NCI-H2196 treated with DMSO at 0.1 percent for 48 hours (cell line): ENCODE results near the gene BCAP29.
"Not testable (repeated sequence)": the region's sequence is repeated elsewhere in the genome, so short reads cannot be mapped to it uniquely, and the experiment has no call there.

ENCODE experiments used
- DNase-seq: peaks from one replicate; lab custom pipeline; 2025; ENCODE audit not compliant: unreplicated experiment; lab: John Stamatoyannopoulos, UW

Gene BCAP29, protein sequence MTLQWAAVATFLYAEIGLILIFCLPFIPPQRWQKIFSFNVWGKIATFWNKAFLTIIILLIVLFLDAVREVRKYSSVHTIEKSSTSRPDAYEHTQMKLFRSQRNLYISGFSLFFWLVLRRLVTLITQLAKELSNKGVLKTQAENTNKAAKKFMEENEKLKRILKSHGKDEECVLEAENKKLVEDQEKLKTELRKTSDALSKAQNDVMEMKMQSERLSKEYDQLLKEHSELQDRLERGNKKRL

DNA sequence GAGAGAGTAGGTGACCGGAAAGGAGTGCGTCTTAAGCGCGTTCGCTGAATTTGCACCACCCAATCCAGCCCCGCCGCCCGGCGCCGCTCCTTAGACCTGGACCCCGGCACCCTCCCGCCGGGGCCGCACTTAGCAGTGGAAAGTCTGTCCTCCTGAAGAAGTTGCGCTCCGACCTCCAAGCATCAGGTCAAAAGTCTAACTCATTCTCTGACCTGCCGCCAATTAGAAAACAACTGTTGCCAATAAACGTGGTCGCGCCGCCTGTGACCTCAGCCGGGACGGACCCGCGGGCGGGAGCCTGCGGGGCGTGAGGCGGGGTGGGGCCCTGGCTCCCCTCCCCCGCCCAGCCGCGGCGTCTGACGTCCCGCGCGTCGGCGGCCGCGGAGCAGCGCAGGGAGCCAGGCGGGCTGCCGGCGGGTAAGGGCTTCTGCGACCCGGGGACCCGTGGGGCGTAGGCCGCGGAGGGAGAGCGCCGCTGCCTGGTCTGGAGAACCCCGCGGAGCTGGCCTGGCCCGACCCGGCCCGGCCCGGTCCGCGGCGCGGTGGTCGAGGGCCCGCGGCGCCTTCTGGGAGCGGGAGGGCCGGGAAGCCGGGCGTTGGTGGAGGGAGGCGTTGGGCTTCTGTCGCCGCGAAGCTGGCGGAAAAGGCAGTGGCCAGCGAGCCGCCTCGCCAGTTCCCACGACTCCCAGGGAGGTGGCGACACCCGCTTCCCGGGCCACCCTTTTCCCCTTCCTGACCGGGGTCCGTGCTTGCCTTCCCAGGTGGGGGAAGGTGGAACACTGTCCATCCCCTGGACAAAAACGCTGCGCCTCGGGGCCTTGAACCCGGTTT, at the start of gene BCAP29:
TSS of gene BCAP29 (plus strand) at position 362 of the 831 bp plus-strand sequence. CDS start 527 bp downstream, outside the sequence.
- DNase-seq = peak; percentile 35

DNA sequence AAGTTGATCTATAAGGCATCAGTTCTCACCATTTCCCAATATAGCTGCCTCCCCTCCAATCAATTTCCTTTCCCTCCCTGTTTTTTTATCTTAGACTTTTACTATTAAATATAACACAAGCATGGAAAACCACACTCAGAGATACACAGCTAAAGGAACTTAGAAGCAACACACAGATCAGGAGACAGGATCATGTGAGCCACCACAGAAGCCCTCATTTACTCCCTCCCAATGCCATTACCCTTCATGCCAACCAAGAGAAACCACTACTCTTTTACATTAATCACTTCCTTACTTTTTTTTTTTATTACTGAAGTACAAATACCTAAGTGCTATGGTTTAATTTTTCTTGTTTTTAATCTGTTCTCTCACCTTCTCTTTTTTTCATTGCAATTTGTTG, 49.3 kb upstream of the BCAP29 start:
- DNase-seq = no peak

DNA sequence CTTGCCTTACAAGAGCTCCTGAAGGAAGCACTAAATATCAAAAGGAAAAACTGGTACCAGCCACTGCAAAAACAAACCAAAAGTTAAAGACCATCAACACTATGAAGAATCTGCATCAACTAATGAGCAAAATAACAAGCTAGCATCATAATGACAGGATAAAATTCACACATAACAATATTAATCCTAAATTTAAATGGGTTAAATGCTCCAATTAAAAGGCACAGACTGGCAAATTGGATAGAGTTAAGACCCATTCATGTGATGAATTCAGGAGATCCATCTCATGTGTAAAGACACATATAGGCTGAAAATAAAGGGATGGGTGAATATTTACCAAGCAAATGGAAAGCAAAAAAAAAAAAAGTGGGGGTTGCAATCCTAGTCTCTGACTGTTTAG, 45.9 kb upstream of the BCAP29 start:
- no peak for DNase-seq

DNA sequence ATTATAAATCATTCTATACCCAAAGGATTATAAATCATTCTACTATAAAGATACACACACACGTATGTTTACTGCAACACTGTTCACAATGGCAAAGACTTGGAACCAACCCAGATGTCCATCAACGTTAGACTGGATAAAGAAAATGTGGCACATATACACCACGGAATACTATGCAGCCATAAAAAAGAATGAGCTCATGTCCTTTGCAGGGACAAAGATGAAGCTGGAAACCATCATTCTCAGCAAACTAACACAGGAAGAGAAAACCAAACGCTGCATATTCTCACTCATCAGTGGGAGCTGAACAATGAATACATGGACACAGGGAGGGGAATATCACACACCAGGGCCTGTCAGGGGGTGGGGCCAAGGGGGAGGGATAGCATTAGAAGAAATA, 42.8 kb upstream of the BCAP29 start:
- DNase-seq = not testable (repeated sequence)

DNA sequence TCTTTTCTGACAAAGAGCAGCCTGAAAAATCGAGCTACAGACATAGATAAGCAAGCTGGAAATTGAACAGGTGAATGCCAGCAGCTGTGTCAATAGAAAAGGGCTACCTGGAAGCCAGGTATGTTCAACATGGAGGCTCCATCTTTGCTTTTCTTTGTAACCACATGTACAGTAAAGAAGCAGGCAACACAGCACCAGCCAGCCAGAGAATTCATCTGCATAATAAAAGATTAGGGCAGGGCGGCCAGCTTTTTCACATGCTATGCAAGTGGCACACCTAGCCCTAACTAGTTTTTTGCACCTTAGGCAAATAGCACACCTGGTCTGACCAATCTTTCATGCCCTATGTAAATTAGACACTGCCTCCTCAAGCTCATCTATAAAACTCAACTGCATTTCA, 42.0 kb upstream of the BCAP29 start:
- peak; percentile 20 for DNase-seq

DNA sequence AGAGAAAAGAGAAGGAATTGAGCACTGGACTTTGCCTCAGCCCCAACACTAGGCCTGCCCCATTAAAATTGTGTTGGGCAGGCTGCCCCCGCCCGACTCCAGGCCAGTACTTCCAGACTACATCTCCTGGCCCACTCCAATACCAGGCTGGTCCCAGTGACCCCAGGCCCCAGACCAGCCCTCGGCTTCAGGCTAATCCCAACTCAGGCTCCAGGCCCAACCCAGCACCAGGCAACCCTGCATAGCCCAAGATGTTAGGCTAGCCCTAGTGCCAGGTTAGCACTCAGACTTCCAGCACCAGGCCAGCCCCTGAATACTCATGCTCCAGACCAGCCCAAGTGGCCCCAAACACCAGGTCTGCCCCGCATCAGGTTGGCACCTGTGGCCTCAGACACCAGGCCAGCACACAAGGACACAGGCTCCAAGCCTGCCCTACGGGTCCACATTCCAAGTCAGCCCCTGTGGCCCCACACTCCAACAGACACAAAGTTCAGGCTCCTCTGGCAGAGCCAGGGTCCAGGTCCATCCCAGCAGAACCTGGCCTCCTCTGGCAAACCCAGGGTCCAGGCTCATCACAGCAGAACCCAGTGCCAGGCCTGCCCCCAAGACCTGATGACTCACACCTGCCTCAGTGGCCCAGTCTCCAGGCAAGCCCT, 36.6 kb upstream of the BCAP29 start:
- DNase-seq = no peak

DNA sequence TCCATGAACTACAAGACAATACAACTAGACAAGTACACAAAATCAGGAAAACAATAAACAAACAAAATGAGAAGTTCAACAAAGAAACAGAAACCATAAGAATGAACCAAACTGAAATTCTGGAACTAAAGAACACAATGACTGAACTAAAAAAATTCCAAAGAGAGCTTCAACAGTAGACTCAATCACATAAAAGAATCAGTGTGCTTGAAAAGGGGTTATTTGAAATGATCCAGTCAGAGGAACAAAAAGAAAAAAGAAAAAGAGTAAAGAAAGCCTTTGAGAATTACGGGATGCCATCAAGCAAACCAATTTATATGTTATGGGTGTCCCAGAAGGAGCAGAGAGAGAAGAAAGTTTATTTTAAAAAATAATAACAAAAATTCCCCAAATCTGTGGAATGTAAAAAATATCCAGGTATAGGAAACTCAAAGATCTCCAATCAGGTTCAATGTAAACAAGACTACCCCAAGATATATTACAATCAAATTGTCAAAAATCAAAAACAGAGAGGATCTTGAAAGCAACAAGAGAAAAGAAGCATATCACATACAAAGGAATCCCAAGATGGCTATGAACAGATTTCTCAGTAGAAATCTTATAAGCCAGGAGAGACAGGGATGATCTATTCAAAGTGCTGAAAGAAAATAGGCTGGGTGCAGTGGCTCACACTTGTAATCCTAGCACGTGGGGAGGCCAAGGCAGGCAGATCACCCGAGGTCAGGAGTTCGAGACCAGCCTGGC, 35.0 kb upstream of the BCAP29 start:
- no peak for DNase-seq

DNA sequence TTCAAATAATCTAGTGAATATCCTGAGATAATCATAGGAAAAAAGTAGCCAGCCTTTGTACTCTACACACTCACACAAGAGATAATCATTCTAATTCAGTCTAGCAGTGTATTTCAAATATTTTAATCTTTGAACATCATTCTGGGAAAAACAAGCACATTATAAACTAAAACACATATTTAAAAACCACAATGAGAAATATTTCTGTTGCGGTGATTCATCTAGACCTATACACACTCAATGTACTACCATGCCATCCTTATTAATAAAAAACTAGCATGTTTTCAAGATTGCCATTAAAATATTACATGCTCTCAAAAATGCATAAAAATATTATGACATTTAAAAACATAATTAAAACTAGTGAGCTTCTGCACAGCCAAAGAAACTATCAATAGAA, 28.1 kb upstream of the BCAP29 start:
- no peak for DNase-seq

DNA sequence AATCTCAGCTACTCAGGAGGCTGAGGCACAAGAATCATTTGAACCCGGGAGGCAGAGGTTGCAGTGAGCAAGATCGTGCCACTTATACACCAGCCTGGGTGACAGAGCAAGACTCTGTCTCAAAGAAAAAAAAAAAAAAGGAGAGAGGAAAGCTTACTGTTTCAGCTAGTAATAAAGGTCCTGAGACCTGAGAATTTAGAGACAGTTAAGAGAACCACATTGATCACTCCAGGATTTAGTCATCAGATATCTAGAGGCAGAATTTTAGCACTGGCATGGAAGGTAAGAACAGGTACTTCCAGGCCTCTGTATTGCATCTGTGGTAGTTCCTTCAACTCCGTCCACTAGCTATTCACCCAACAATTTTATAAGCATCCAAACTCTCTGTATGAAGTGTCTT, 24.2 kb upstream of the BCAP29 start:
- DNase-seq = no peak

DNA sequence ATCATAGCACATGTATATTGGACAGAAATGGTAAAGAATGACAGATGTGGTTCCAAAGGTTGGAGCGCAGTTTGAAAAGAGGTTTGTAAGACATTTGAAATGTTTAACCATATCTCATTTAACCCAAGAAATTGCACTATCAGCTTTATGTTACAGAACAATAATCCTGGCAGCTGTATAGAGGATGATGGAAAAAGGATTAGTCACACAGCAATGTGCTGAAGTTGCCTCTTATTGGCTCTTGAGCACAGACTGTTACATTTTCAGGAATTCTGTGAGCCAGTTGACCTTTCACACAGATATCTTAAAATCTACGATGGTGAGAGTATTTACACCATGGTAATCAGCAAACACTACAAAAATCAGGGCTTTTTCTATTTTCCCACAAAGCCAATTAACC, 20.2 kb upstream of the BCAP29 start:
- DNase-seq = no peak

DNA sequence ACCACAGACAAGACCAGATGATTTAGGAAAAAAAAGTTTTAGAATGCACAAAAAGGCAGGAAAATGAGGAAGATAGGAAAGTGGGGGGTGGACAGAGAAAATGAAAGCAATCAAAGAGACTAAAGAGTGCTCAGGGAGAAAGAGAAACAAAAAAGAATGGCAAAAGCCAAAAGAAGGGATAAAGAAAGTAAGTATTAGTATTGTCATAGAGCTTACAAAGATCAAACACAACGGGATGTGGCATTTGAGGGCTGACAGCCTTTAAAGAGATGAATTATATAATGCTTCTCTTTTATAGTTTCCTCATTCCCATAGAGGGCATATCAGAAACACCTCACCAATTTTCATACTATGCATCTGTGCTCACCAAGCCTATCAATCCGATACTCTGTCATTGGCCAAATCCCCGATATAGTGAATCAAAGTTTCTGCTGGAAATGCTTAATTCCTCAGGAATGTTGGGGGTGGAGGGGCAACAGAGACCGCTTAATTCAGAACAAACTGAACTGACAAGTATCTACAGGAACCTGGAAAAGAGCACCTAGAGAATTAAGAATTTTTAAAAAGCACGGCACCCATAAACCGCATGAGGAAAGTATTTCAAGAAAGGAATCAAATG, 19.0 kb upstream of the BCAP29 start:
- no peak for DNase-seq

DNA sequence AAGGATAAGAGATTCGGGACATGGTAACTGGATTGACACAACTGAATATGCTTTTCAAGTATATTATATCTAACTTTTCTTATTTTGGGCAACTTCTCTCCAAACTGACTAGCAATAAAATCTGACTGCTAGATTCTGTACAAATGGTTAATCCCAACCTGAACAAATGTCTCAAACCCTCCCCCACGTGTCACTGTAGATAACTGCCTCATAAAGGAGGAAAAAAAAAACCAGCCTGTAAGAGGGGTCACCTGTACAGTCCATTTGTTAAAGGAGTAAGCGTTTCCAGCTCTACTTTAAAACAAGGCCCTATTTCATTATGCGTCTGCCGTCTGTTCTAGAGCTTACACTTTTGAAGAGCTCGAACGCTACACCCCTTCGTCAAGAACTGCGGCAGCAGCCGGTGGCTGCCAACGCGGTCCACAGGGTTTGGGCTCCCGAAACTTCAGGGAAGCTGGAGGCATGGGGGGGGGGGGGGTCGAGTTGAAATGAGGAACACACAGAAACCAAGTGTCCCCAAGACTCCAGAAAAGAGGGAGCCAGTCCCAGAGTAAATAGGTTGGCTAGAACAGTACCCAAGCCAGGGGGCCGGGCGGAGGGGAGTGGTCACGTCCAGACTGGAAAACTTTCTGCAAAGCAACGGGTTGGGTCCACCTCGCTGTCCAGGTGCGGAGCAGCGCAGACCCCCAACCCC, 16.8 kb upstream of the BCAP29 start:
- no peak for DNase-seq

DNA sequence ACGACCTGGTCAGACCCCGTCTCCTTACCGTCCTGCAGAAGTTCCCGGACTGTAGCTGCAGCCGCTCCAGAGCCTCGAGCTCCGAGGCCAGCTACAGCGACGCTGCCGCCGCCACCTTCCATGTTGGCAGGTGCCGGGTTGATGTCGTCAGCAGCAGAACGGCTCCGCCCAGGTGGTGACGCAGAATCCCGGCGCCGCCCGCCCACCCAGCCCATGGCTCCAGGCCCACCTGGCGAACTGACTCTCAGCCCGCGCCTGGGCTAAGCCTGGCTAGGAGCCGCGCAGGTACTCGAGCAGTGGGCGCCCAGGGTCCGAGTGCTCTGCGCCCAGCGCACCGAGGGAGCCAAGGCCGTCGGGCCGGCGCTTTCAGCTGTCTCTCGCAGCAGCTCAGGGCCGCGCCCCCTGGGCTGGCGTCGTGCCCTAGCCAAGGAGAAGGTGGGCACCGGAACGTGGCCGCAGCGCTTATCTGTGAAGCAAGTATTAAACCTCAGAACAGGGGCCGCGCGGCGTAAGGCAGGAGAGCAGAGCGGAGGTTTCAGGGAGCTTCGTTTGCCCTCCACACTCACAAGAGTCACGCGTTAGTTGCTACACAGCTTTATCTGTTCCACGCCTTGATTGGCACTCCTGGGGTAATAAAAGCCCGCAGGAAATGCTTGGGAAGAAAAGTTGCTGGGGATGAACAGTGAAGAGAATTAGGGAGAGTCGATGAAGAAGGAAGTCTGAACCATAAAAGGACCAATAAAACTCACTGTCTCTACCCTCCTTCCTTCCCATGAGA, 16.1 kb upstream of the BCAP29 start, which contains the start of the genes COG5 and DUS4L:
TSS of gene COG5 (minus strand) at position 146 of the 778 bp plus-strand sequence. CDS start at position 122, 24 bp downstream.
TSS of gene DUS4L (plus strand) at position 197 of the 778 bp plus-strand sequence. CDS start 3,100 bp downstream, outside the sequence.
- peak; percentile 78 for DNase-seq

DNA sequence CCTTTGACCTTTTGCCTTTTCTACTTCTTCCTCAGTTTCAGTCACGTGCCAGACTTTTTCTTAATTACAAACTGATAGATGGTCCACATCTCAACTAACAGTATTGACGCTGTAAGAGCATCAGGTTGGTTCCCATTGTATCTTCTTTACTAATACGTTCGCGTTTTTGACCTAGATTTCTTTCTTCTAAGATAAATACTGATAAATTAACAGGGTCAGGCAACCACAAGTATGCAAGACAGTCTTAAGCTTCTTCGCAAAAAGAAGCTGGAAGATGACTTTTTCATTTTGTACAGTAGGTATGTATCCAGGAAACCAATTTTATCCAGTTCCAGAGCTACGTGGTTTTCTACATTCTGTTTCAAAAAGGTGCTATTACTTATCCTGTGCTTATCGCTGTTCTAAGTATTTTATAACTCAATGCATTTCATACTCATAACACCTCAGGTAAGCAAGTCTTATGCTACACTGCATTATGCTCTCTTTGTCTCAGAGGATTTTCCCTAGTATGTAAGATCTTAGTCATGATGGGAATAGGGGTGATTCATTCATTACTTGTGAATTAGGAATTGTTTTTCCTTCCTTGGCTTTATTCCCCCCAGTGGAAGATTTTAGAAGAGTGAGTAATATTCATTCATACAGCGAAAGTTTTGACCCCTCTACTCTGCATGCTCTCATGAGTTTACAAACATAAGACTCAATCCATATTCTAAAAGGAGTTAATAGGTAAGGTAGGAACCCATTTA, 15.3 kb upstream of the BCAP29 start:
- no peak for DNase-seq

DNA sequence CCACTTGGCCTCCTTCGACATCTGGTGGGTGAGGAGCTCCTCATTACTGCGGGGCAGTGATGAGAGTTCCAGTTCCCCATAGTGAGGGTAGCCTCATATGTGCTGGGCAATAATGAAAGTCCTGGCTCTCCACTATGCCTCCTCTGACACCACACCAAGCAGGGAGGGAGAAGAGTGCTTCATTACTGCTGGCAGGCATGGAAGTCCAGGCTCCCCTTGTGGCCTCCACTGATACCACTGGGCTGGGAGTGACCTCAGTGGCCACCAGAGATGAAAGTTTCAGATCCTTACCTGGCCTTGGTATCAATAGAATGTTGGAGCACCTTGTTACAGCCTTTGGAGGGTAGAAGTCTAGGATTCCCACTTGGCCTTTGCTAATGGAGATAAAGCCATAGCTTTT, 9.7 kb upstream of the BCAP29 start:
- DNase-seq = no peak

DNA sequence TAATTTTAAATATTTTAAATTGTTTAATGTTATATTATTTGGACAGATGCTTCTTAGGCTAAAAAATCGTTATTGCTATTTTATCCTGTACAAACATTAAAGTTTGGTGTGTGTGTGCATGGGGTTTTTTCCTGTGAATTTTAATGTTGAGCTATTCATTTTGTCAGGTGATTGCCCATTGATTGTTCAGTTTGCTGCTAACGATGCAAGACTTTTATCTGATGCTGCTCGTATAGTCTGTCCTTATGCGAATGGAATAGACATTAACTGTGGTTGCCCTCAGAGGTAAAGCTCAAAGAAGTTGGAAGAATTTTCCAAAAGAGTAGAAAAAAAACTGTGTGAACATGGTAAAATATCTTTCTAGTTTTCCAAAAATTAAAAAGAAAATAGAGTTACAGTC, 6.5 kb upstream of the BCAP29 start:
- no peak for DNase-seq

DNA sequence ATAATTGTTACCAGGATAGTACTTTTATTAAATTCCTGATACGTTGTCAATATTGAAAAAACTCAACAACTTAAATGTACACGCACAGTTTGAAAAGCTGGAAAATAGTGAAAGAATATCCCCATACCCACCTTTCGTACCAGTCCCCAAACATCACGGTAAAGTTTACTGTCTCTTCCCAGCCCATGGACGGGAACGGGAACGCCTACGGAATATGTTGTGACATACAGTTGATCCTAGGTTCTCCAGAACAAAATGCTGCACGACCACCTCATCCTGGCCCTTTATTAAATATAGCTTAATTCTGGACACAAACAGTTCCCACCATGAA, 527 bp upstream of the BCAP29 start:
- DNase-seq = no peak

DNA sequence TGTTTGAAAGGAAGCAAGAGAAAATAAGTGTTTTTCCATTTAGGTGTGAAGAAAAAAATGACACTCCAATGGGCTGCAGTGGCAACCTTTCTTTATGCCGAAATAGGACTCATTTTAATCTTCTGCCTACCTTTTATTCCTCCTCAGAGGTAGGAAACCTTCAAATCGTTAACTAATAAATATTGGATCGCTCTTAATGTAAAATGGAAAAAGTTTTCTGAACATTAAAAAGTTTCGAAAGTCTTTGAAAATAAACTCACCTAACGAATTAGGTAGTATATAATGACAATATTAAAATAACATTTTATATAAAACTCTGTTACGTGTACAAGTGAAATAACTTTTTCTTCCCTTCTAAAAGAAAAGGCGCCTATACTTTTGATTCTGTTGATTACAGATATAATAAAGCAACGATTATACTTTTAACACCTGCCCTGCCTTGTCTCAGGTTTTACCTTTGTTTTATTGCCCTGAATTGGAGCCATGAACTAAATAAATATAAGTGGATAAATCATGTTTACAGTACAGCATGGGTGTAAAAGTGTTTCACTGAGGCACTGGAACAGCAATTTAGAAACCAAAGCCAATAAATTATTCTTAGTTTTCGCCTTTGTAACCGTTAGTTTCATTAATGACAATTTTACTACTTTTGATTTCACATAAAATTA, 804 bp downstream of the BCAP29 start:
- no peak for DNase-seq
